ENCODE measurements around the gene ZNRF3. TPM values are rescaled to one million over a fixed set of nuclear protein-coding genes. Genes with fewer than 3 reads are reported as not detected.

The ZNRF3 gene
- polyA plus RNA-seq, 3 donors = 0.13 TPM; not detected in 2

- DNase-seq = no peak
- no peaks in the 10 kb centered on the region for H4K20me1 ChIP-seq (ENCODE audit: insufficient read depth, low read length)
- intact Hi-C loops (cut with micrococcal nuclease) = no loop called here
- WGBS (ENCODE audit: insufficient coverage) = no CpG with 5 or more reads among the region's 5 CpGs
- H2AFZ ChIP-seq (ENCODE audit: insufficient read depth, low read depth, low read length, poor library complexity, severe bottlenecking) = no peak overlapping the region
- no peak overlapping the region for H3K4me3 ChIP-seq (replicated peaks in 1 of 3; ENCODE audit: low read depth in 2 of 3, low read length in 3 of 3)
- peaks cover 0 to 13% of the 10 kb centered on the region in 2 donors for H3K27me3 ChIP-seq (ENCODE audit: control insufficient read depth in 2 of 2, insufficient read depth in 2 of 2, low read length in 2 of 2)
- Mint-ChIP-seq H3K4me1 (peaks cover 1% of the 10 kb centered on the region), H3K4me3 (no peak overlapping the region), H3K36me3 (no peaks in the 10 kb centered on the region), H3K27me3 (ENCODE audit: low read depth in 3 of 3) (peaks cover 15 to 29% (median 28%) of the 10 kb centered on the region in 3 donors), H3K27ac (no peak overlapping the region), H3K9me3 (peaks cover 0 to 2% (median 0%) of the 10 kb centered on the region in 7 donors)
- no peak overlapping the region for H3K9ac ChIP-seq (ENCODE audit: insufficient read depth, low read length, poor library complexity, severe bottlenecking)
- no peaks in the 10 kb centered on the region for H3K9me3 ChIP-seq (replicated peaks in 1 of 2; ENCODE audit: control insufficient read depth in 1 of 2, insufficient read depth in 1 of 2, low read length in 2 of 2)
- H3K4me1 ChIP-seq (ENCODE audit: control insufficient read depth in 1 of 2, insufficient read depth in 2 of 2, low read length in 2 of 2) = no peaks in the 10 kb centered on the region
- TF ChIP-seq, protein P1, sequence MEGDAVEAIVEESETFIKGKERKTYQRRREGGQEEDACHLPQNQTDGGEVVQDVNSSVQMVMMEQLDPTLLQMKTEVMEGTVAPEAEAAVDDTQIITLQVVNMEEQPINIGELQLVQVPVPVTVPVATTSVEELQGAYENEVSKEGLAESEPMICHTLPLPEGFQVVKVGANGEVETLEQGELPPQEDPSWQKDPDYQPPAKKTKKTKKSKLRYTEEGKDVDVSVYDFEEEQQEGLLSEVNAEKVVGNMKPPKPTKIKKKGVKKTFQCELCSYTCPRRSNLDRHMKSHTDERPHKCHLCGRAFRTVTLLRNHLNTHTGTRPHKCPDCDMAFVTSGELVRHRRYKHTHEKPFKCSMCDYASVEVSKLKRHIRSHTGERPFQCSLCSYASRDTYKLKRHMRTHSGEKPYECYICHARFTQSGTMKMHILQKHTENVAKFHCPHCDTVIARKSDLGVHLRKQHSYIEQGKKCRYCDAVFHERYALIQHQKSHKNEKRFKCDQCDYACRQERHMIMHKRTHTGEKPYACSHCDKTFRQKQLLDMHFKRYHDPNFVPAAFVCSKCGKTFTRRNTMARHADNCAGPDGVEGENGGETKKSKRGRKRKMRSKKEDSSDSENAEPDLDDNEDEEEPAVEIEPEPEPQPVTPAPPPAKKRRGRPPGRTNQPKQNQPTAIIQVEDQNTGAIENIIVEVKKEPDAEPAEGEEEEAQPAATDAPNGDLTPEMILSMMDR (IDR thresholded peaks at IDR 0.05) = no peak
- H3K27ac ChIP-seq (ENCODE audit: low read depth in 1 of 2, low read length in 2 of 2) = no peak overlapping the region
- H3K79me2 ChIP-seq (ENCODE audit: insufficient read depth, low read length) = no peaks in the 10 kb centered on the region
- no peak overlapping the region for H3K4me2 ChIP-seq (replicated peaks; ENCODE audit: extremely low read depth, low read length, poor library complexity, severe bottlenecking)
- H3K36me3 ChIP-seq (replicated peaks in 1 of 2; ENCODE audit: control insufficient read depth in 1 of 2, insufficient read depth in 2 of 2, low read length in 2 of 2) = no peaks in the 10 kb centered on the region
These were observed 117.3 kb downstream of the ZNRF3 start for GRCh38 chr22:29000641-29001040.

DNA sequence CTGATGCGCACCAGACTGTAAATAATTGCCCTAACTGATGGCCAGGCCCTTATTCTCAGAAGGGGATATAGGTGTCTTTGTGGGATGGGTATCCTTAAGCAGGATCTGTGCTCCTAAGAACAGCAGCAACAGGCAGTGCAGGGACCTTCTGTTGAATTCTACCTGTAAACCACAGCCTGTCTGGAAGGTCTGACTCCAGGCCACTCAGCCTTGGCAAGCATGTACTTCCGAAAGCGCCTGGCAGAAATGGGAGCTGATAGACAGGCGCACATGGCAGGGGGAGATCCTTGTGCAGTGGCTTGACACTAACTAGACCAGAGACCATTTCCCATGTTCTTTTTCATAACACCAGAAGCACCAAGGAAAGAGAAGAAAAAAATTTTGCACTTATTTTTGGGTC lies 119.2 kb downstream of the ZNRF3 start:
- TF ChIP-seq, protein P1 (IDR thresholded peaks at IDR 0.05) = no peak
- no peaks in the 10 kb centered on the region for H3K9me3 ChIP-seq (replicated peaks in 1 of 2; ENCODE audit: control insufficient read depth in 1 of 2, insufficient read depth in 1 of 2, low read length in 2 of 2)
- no peaks in the 10 kb centered on the region for H4K20me1 ChIP-seq (ENCODE audit: insufficient read depth, low read length)
- peaks cover 0 to 13% of the 10 kb centered on the region in 2 donors for H3K27me3 ChIP-seq (ENCODE audit: control insufficient read depth in 2 of 2, insufficient read depth in 2 of 2, low read length in 2 of 2)
- no peaks in the 10 kb centered on the region for H3K79me2 ChIP-seq (ENCODE audit: insufficient read depth, low read length)
- H3K9ac ChIP-seq (ENCODE audit: insufficient read depth, low read length, poor library complexity, severe bottlenecking) = no peak overlapping the region
- H3K4me3 Mint-ChIP-seq = no peak overlapping the region
- H3K27ac ChIP-seq (ENCODE audit: low read depth in 1 of 2, low read length in 2 of 2) = no peak overlapping the region
- no peaks in the 10 kb centered on the region for H3K36me3 ChIP-seq (replicated peaks in 1 of 2; ENCODE audit: control insufficient read depth in 1 of 2, insufficient read depth in 2 of 2, low read length in 2 of 2)
- no peak overlapping the region for H3K27ac Mint-ChIP-seq
- H3K36me3 Mint-ChIP-seq = no peaks in the 10 kb centered on the region
- H3K4me2 ChIP-seq (replicated peaks; ENCODE audit: extremely low read depth, low read length, poor library complexity, severe bottlenecking) = no peak overlapping the region
- H3K4me1 ChIP-seq (ENCODE audit: control insufficient read depth in 1 of 2, insufficient read depth in 2 of 2, low read length in 2 of 2) = no peaks in the 10 kb centered on the region
- no CpG with 5 or more reads among the region's 4 CpGs for WGBS (ENCODE audit: insufficient coverage)
- intact Hi-C loops (cut with micrococcal nuclease) = no loop called here
- no peak for DNase-seq
- H3K4me3 ChIP-seq (replicated peaks in 1 of 3; ENCODE audit: low read depth in 2 of 3, low read length in 3 of 3) = no peak overlapping the region
- peaks cover 0 to 3% (median 0%) of the 10 kb centered on the region in 7 donors for H3K9me3 Mint-ChIP-seq
- peaks cover 18 to 35% (median 30%) of the 10 kb centered on the region in 3 donors for H3K27me3 Mint-ChIP-seq (ENCODE audit: low read depth in 3 of 3)
- H3K4me1 Mint-ChIP-seq = peaks cover 1% of the 10 kb centered on the region
- H2AFZ ChIP-seq (ENCODE audit: insufficient read depth, low read depth, low read length, poor library complexity, severe bottlenecking) = no peak overlapping the region
